GM21515 (cell line): ENCODE data around the gene ACOT7.

Source experiments
- ATAC-seq: cut with Tn5 transposase; IDR thresholded peaks from one replicate; pipeline ENCODE4 v1.9.1; 2021; ENCODE audit not compliant: unreplicated experiment

The ACOT7 gene

DNA sequence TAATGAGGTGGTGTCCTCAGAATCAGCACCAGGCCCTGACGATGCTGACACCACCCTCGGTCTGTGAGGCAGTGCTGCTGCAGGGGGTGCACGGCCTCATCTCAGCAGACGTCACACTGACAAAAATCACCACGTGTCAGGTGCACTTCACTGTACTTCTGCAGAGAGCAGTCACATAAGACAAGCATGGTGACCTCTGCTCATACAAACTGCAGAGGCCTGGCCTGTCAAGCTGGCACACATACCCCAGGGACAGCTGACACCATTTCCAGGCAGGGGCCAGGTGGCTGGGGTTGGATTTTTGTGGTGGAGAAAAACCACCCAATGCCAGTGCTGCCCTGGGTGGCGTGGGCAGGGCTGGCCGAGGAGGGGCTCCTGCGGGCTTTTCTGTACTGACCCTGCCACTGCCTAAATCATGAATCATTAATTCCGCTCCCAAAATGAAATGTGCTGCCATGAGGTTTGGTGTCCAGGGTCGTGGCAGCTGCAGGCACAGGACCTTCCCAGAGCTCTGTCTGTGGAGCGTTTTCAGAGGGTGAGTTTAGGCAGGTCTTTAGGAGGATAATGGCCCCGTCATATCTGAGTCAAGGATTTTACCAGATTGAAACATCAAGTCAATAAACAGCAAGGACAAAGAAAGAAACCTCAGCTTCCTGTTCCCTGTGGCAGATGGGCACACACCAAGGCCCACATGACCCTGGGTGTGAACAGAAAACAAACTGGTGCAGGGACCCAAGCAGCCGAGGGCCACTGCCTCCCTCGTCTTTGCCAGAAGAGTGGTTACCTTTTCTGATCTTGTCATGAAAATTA, 99.3 kb downstream of the ACOT7 start:
- no peak for ATAC-seq

DNA sequence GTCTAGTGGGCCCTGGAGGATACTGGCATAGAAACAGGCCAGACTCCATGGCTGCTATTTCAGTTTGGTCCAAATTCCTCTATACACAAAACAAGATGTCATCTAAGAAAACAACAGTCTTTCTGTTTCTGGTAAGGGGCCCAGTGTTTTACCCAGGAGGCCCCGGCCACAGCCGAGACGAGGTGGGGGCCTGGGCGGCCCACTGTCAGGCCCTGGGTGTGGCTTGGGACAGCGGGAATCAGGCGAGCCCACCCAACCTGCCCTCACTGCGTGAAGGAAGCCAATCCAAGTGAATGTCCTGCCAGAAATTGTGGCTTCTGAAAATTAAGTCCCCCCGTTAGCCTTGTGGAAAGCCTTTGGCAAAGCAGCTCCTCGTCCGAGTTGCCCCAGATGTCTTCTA, 101.5 kb downstream of the ACOT7 start:
- no peak for ATAC-seq

DNA sequence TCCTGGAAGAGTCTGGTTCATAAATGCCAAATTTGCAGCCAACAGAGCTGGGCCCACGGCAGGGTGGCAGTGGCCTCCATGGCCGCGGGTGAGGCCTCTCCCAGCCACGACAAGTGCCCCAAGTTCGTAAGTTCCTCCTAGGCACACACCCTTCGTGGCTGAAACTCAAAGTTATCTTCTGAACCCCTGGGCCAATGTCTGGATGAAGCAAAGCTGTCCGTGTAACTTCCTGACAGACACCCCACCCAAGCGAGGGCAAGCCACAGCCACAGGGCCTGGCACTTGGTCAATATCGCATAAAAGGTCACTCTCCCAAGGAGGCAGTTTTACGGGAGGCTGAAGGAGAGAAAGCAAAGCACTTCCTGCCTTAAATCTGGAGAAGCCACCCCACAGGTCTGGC, 104.9 kb downstream of the ACOT7 start:
- no peak for ATAC-seq

DNA sequence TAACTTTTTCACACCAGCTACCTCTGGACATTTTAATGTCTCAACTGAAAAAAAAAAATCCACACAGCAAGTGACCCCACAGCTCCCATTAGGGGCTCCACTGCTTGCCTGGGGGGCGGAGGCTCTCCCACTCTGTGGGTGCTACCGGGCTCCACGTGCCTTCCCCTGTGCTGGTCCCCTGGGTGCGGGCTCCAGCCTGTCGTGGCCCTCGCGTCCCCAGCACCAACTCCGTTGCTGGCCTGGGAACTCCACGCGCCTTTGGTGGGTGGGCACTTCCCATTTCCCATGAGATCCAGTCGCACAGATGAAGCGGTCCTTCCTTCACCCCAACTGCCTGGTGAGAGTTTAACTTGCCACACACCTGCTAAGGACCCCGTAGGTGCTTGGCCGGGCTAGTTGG, 105.5 kb downstream of the ACOT7 start:
- no peak for ATAC-seq

DNA sequence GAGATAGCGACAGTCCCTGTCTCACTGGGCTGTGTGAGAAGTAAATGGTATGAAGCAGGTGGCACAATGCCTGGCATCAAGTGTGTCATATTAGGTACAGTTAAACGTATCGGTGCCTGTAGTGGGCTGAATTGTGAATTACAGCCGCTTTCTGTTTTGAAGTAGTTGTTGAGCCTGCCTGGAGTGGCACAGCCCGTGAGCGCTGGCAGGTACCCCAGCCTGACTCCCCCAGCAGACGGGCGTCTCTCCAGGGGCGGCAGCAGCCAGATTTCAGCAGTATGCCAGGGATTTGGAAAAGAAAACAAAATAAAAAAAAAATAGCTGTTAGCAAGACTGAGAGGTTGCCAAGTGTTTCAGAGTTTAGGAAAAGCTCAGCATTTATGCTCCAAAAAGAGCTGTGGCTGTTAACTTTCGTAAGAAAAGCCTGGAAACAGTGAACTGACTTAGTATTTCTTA, 106.1 kb downstream of the ACOT7 start:
- ATAC-seq, result no peak

- ATAC-seq, result no peak
These were observed 106.5 kb downstream of the ACOT7 start for GRCh38 chr1:6287029-6287428.

DNA sequence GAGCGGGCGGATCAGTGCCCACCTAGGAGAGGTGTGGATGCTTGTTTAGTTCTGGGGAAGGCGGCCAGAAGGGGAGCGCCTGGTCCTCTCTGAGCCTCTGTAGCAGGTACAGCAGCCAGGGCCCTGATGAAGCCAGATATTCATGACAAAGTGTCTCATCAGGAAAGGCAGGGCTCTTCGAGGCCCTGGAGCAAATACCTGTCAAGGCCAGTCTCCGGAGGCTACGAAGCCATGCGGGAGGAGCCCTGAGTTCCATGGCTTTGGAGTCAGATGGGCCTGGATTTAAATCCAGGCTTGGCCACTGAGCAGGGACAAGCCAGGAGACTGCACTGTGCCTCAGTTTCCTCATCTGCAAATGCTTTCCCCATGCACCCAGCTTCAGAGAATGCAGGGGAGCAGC, 107.3 kb downstream of the ACOT7 start:
- ATAC-seq, result no peak

- ATAC-seq, result no peak
These were observed 108.2 kb downstream of the ACOT7 start for GRCh38 chr1:6285336-6285735.

GRCh38 chr1:6282577-6283270, 110.8 kb downstream of the ACOT7 start:
- no peak for ATAC-seq

- ATAC-seq, result no peak
These were observed 111.8 kb downstream of the ACOT7 start for GRCh38 chr1:6281511-6282402.

GRCh38 chr1:6280761-6281451, 112.7 kb downstream of the ACOT7 start:
- no peak for ATAC-seq

- no peak for ATAC-seq
These were observed 113.8 kb downstream of the ACOT7 start for GRCh38 chr1:6279613-6280383.

GRCh38 chr1:6279066-6279465, 114.5 kb downstream of the ACOT7 start:
- no peak for ATAC-seq

DNA sequence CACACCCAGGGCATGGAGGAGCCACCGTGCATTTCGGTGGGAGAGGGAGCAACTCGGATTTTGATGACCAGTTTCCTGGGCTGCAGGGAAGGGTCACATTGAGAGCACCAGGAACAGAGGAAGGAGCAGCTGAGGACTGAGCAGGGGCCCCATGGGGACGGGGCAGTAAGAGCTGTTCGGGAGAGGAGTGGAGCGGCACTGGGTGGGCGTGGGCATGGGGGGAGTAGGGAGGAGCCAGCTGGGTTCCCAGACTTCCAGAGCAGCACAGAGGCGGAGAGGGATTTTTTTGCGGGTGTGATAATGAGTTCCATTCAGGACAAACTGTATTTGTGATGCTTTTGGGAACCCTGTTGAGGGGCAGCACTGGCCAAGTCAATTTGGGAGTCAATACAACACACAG, 115.3 kb downstream of the ACOT7 start:
- ATAC-seq, result no peak

- ATAC-seq, result no peak
These were observed 116.6 kb downstream of the ACOT7 start for GRCh38 chr1:6276811-6277555.

DNA sequence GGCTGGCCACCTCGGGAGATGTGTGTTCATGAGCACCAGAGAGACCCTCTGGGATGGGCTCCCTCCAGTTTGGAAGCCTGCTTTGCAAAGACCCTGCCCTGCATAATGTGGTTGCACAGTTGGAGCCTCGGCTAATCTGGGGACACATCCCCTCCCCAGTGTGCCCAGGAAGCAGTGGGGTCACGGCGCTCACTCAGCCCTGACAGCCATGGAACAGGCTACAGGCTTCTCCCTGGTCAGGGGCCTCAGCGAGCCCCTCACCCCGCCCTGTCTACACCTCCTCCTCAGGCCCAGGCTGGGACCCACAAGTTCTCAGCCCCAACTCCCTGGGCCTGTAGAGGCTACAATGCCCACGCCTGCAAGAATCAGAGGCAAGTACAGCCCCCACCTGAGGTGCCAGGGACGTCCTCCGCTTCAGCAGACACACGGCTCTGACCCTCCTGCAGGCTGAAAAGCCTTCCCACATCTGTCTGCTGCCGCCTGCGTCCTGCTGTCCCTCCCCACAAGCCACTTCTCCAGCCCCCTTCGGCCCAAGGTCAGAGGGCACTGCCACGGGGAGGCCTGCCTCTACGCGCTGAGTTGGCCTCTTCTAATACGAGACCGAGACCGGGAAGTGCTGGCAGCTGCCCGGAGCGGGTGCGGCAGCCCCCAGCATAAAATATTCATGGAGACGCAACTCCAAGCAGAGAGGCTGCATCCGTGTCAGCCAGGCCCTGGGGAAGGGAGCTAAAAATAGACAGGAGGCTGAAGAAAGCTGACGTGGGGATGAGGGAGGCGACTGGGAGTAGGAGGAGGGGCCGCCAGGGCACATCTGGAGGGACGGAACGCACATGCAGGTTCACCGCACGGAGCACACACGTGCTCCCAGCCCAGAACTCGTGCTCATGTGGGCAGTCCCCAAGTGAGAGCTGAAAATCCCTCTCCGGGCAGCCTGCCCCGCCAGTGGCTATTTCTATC, 117.5 kb downstream of the ACOT7 start:
- ATAC-seq, result no peak

- ATAC-seq, result no peak
These were observed 118.9 kb downstream of the ACOT7 start for GRCh38 chr1:6274622-6275139.

- ATAC-seq, result no peak
These were observed 119.5 kb downstream of the ACOT7 start for GRCh38 chr1:6274102-6274501.
